Activated B cell treated with CpG ODN at 0.5 μM for 24 hours (primary cell): ENCODE data around the gene SLC44A4. TPM values are rescaled to one million over a fixed set of nuclear protein-coding genes. Genes with fewer than 3 reads are reported as not detected.

Experiments used
- ATAC-seq: fragments of 200-7000 bp; cut with Tn5 transposase; one replicate; pipeline ENCODE4 v1.10.0; 2021; ENCODE audit warnings: low read depth, mild to moderate bottlenecking, moderate library complexity
- CTCF ChIA-PET: fragments of 350-600 bp; sonication (Branson Sonifier 250); formaldehyde crosslinking; loops from one replicate; lab custom pipeline; 2021; ENCODE audit warnings: antibody characterized with exemption; lab: Charles Lee
- POLR2A ChIA-PET: fragments of 350-600 bp; sonication (Branson Sonifier 250); formaldehyde crosslinking; loops from one replicate; lab custom pipeline; 2021; ENCODE audit warnings: antibody characterized with exemption; lab: Charles Lee
- DNase-seq: peaks from one replicate; pipeline ENCODE4 v3.0.0; 2022
- H3K27ac Mint-ChIP-seq: one replicate; pipeline ENCODE4 v1.8.0; 2020; ENCODE audit warnings: mixed read lengths
- H3K27me3 Mint-ChIP-seq: one replicate; pipeline ENCODE4 v1.8.0; 2021; ENCODE audit warnings: mixed read lengths
- H3K36me3 Mint-ChIP-seq: one replicate; pipeline ENCODE4 v1.8.0; 2021; ENCODE audit warnings: low read depth, mixed read lengths
- H3K4me1 Mint-ChIP-seq: one replicate; pipeline ENCODE4 v1.8.0; 2021; ENCODE audit warnings: mixed read lengths
- H3K4me3 Mint-ChIP-seq: one replicate; pipeline ENCODE4 v1.8.0; 2020; ENCODE audit warnings: mild to moderate bottlenecking, mixed read lengths
- H3K9me3 Mint-ChIP-seq: one replicate; pipeline ENCODE4 v1.8.0; 2020; ENCODE audit warnings: mixed read lengths
- intact Hi-C: fragments of 100-400 bp; cut with micrococcal nuclease; formaldehyde crosslinking; loops from one replicate; pipeline ENCODE4 v1.15.1; 2024
- total RNA-seq: library from RNA; stranded (reverse); gene quantifications from 2 replicates; pipeline ENCODE4 v1.2.3, GENCODE V29; 2022
- TF ChIP-seq, protein P1 (sequence below): fragments of 200-600 bp; IDR thresholded peaks from one replicate; pipeline ENCODE4 v1.8.0; 2022; ENCODE audit warnings: antibody characterized with exemption, mild to moderate bottlenecking

The SLC44A4 gene
- total RNA-seq, 1 donor from 2014 or later: not detected

DNA sequence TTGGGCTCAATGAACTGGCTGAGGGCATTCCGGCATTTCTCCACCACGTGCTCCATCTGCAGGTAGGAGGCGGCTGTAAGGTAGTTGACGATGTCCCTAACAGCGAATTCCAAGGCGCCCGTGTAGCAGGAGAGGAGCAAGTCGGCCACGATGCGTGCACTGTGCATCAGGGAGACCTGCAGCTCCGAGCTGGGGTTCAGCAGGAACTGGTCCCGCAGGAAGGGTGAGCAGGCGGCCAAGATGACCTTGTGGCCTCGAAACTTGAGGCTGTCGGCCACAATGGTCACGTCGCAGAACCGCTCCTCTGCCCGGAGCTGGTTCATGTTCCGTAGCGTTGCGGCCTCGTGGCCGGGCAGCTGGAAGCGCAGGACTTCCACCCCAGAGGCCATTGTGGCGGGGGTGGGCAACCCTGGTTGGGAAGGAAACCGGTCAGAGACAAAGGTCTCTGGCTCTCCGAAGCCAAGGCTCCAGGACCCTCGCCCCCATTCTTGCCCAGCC lies 22.2 kb upstream of the SLC44A4 start:
- TF ChIP-seq, protein P1, sequence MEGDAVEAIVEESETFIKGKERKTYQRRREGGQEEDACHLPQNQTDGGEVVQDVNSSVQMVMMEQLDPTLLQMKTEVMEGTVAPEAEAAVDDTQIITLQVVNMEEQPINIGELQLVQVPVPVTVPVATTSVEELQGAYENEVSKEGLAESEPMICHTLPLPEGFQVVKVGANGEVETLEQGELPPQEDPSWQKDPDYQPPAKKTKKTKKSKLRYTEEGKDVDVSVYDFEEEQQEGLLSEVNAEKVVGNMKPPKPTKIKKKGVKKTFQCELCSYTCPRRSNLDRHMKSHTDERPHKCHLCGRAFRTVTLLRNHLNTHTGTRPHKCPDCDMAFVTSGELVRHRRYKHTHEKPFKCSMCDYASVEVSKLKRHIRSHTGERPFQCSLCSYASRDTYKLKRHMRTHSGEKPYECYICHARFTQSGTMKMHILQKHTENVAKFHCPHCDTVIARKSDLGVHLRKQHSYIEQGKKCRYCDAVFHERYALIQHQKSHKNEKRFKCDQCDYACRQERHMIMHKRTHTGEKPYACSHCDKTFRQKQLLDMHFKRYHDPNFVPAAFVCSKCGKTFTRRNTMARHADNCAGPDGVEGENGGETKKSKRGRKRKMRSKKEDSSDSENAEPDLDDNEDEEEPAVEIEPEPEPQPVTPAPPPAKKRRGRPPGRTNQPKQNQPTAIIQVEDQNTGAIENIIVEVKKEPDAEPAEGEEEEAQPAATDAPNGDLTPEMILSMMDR: no peak
- CTCF ChIA-PET: no interaction called here
- no peaks in the 10 kb centered on the region for H3K9me3 Mint-ChIP-seq
- peaks cover 32% of the 10 kb centered on the region for H3K4me1 Mint-ChIP-seq
- peak overlapping the region; percentile 66 for H3K4me3 Mint-ChIP-seq
- DNase-seq (no peak), ATAC-seq (no peak)
- intact Hi-C loops: loop anchor here (5.0 kb wide), 1 partner anchor 276 kb away; the partner anchor contains the start of genes AGPAT1 and RNF5
- no peaks in the 10 kb centered on the region for H3K27me3 Mint-ChIP-seq
- peaks cover 8% of the 10 kb centered on the region for H3K36me3 Mint-ChIP-seq
- POLR2A ChIA-PET: interaction anchor here (0.6 to 2.0 kb wide), 8 partner anchors 38 to 1377 kb away, joined by 3 to 9 read pairs (median 6); partner anchors contain the start of genes DXO, NELFE, NEU1 and SKIC2
- H3K27ac Mint-ChIP-seq: peak overlapping the region; percentile 41

DNA sequence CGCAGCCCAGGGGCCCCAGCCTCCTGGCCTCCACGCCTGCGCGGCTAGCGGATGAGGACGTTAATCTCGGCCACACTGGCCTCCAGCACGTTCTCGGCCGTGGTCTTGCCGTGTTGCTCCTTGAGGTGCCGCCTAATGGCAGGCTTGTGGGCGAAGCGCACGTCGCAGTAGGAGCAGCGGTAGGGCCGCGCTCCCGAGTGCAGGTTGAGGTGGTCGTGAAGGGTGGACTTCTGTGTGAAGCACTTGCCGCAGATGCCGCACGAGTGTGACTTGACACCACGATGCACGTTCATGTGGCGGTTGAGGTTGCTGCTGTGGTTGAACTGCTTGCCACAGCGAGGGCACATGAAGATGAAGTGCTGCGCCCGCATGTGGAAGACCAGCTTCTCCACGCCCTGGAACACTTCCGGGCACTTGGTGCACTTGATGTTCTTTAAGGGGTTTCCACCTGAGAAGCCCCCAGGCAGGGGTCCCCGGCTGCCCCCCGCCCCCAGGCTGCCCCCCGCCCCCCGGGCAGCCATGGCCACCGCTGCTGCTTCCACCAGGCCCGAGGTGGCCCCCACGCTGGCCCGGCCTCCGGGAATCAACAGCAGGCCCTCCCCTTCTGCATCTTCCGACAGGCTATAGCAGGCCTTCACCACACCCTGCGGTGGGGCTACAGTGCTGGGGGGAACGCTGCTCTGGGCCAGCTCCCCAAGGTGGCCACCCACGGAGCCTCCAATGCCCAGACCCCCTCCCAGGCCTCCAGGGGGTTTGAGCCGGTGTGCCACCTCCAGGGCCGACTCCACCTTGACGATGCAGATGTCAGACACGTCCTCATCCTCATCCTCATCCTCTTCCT lies 21.3 kb upstream of the SLC44A4 start:
- Mint-ChIP-seq H3K27me3 (no peaks in the 10 kb centered on the region), H3K4me1 (peaks cover 35% of the 10 kb centered on the region), H3K36me3 (peaks cover 16% of the 10 kb centered on the region), H3K4me3 (no peak overlapping the region), H3K27ac (no peak overlapping the region), H3K9me3 (no peaks in the 10 kb centered on the region)
- no peak for DNase-seq
- intact Hi-C loops: loop anchor here (5.0 kb wide), 2 partner anchors 233 to 277 kb away; partner anchors contain the start of genes AGPAT1, CSNK2B, LY6G5B and RNF5
- ATAC-seq: no peak
- CTCF ChIA-PET: no interaction called here
- TF ChIP-seq, protein P1: no peak
- POLR2A ChIA-PET: interaction anchor here (2.0 kb wide), 1 partner anchor 37 kb away, joined by 6 read pairs; the partner anchor contains the start of gene NEU1

- DNase-seq: no peak
- Mint-ChIP-seq H3K9me3 (no peaks in the 10 kb centered on the region), H3K36me3 (peaks cover 19% of the 10 kb centered on the region), H3K27ac (peak overlapping the region; percentile 50), H3K4me1 (peaks cover 35% of the 10 kb centered on the region), H3K27me3 (no peaks in the 10 kb centered on the region), H3K4me3 (peak overlapping the region; percentile 66)
- no peak for ATAC-seq
- TF ChIP-seq, protein P1: no peak
- intact Hi-C loops: loop anchor here (5.0 kb wide), 1 partner anchor 232 kb away; the partner anchor contains the start of genes CSNK2B and LY6G5B
- POLR2A ChIA-PET: interaction anchor here (1.1 to 3.0 kb wide), 5 partner anchors 36 to 404 kb away, joined by 3 to 29 read pairs (median 8); partner anchors contain the start of genes ABHD16A, APOM, NELFE and NEU1
- CTCF ChIA-PET: no interaction called here
Observed at GRCh38 chr6:31899215-31899614, 20.4 kb upstream of the SLC44A4 start.

DNA sequence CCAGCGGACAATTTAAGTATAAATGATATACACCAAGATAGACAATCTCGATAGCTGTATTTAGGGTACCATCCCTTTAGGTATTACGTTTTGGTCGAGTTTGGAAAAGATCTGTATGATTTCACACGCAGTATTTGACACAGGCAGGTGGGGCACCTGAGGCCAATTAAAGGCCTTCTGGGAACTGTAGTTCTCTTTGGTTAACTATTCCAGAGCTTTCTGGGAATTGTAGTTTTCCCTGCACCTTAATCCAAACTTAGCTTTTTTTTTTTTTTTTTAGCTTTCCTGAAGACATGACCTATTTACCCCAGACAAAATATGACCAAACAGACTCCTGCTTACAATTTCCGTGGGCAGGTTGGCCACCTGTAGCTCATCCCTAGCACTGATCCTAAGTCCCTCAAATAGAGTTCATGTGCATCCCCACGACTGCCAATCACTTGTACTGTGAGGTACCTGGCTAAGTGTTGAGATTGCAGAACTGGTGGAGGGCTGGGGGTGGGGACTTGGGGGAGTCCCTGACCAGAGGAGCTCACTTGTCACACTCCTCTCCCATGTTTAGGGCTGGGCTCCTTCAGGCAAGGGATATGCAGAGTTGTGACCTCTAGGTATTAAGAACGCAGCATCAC lies 19.7 kb upstream of the SLC44A4 start:
- intact Hi-C loops: loop anchor here (1.0 to 5.0 kb wide), 2 partner anchors 64 to 231 kb away; partner anchors contain the start of genes CSNK2B and LY6G5B
- H3K27ac Mint-ChIP-seq: peak overlapping the region; percentile 94
- peak; percentile 28 for ATAC-seq
- CTCF ChIA-PET: interaction anchor here (0.7 kb wide), 1 partner anchor 8 kb away, joined by 3 read pairs; no protein-coding TSS in a partner anchor
- no peak for DNase-seq
- TF ChIP-seq, protein P1: no peak
- POLR2A ChIA-PET: interaction anchor here (0.5 to 3.0 kb wide), 24 partner anchors 10 to 1672 kb away, joined by 3 to 29 read pairs (median 4); partner anchors contain the start of genes ABHD16A, APOM, BAG6 and DDX39B
- H3K27me3 Mint-ChIP-seq: no peaks in the 10 kb centered on the region
- peaks cover 22% of the 10 kb centered on the region for H3K36me3 Mint-ChIP-seq
- H3K4me3 Mint-ChIP-seq: peak overlapping the region; percentile 97
- H3K9me3 Mint-ChIP-seq: no peaks in the 10 kb centered on the region
- peaks cover 35% of the 10 kb centered on the region for H3K4me1 Mint-ChIP-seq
